Measurements from ENCODE around the gene MSX2.

MSX2 gene

DNA sequence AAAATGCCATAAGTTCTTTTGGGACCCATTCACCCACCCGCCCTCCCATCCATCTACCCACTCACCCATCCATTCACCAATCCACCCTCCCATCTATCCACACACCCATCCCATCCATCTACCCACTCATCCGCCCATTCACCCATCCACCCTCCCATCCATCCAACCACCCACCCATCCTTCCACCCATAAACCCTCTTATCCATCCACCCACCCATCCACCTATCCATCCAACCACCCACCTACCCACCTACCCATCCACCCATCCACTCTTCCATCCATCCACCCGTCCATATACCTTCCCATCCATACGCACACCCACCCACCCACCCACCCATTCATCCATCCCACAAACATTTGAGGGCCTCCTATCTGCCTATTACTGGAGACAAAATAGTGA, 43.3 kb downstream of the MSX2 start:
- DNase-seq (ENCODE audit: low read depth in 1 of 2, low spot score in 1 of 2): no peak

DNA sequence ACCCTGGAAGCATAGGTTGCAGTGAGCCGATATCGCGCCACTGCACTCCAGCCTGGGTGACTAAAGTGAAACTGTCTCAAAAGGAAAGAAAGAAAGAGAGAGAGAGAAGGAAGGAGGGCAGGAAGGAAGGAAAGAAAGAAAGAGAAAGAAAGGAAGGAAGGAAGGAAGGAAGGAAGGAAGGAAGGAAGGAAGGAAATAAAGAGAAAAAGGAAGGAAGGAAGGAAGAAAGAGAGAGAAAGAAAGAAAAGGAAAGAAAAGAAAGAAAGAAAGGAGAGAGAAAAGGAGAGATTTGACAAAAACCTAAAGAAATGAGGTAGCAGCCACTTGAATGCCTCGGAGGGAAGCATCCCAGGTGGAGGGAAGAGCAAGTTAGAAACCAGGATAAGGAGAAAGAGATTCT, 44.6 kb downstream of the MSX2 start:
- no peak for DNase-seq (ENCODE audit: low read depth in 1 of 2, low spot score in 1 of 2)

DNA sequence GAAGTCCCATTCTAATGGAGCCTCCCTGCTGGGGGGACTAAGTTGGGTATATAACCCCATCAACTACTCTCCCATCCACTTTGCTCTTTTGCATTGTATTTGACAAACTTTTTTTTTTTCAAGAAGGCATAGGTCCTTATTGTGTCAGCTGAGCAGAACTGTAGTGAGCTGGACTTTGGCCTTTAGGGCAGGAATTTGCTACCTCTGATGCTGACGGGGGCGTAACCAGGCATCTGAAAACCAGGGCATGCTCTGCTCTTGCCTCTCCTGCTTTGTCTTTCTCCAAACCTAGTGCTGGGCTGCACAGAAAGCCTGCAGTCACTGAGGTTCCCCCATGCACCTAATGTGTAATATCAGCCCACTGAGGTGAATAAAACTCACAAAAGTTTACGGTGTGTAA, 49.0 kb downstream of the MSX2 start:
- DNase-seq (ENCODE audit: low read depth in 1 of 2, low spot score in 1 of 2): no peak

DNA sequence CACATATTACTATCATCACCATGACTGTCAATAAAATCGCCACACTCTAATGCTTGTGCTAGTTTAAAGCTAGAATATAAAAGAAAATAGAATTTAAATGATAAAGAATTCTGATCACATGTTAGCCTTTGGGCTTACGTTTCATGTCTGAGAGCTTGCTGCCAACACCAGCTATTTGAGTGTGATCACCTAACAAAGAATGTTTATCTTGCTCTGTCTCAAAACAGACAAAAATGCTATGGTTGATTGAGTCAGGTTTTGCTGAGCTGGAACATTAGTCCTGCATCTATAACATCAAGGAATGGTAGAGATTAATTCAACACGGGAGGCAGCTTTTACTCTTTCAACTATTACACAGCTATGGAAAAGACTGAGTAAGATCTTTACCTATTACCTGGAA, 50.7 kb downstream of the MSX2 start:
- no peak for DNase-seq (ENCODE audit: low read depth in 1 of 2, low spot score in 1 of 2)

DNA sequence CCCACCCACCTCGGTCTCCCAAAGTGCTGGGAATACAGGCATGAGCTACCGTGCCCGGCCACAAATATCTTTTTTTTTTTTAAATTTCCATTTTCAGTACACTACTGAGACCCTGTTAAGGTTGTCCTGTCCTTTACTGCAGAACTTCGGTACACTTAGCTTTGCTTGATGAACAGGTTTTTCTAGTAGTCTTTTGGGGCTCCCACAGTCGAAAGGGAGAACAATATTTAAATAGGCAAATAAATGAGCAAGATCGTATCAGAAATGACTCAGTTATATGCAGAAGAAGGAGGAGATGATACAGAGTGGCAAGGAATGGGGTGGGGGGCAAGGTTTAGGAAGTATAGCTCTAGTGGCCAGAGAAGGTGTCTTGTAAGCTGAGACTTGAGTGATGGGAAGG, 52.7 kb downstream of the MSX2 start:
- DNase-seq (ENCODE audit: low read depth in 1 of 2, low spot score in 1 of 2): no peak

DNA sequence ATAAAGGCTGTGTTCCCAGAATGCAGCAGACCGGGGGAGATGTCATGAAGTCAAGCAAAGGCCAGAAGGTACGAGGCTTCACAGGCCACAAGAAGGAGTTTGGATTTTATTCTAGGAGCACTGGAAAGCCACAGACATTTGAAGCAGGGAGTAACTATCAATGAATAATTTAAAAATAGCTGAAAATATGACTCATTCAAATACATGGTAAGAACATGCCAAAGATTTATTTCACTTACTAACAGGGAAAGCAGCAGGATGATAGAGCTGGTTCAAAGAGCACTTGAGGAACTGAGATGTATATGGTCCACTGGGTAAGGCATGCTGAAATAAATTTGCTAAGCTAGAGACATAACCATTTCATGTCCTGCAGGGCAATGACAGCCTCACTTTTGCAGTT, 53.2 kb downstream of the MSX2 start:
- no peak for DNase-seq (ENCODE audit: low read depth in 1 of 2, low spot score in 1 of 2)

Measured in activated CD4-positive, alpha-beta T cell treated with anti-CD3 and anti-CD28 coated beads, Interleukin-2, amount 50 U/mL, for 24 hours (primary cell).